OCI-LY1 (cell line): ENCODE measurements around the gene CBLL1.

Experiments
- EZH2 ChIP-seq: fragments of 200-600 bp; sonication (generic), shearing (Covaris generic); IDR thresholded peaks from 2 replicates; pipeline ENCODE4 v1.8.0; 2017; ENCODE audit warnings: borderline replicate concordance, mixed run types, mild to moderate bottlenecking, antibody characterized with exemption, low read length, moderate library complexity, mixed read lengths
- TF ChIP-seq, protein P1 (sequence below): fragments of 200-600 bp; sonication (generic), shearing (Covaris generic); IDR thresholded peaks from 2 replicates; pipeline ENCODE4 v1.5.1; 2017; ENCODE audit warnings: mild to moderate bottlenecking, antibody characterized with exemption, low read length, moderate library complexity, mixed read lengths

DNA sequence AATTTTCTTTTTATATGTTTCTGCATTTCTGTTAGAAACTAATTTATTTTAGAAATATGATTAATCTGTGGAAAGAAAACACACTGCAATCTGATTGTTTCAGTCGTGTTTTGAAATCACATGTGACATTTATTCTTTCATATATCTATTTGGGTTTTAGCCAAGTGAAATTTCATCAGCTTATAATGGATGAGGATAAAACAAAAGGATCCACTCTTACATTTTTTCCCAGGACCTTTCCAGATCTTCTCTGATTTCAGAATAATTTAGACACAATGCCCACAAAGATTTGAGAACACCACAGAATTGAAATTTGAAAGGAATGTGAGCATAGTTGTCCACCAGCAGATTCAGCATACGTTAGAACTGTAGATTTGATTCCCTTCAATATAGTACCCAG lies 29.1 kb downstream of the CBLL1 start:
- TF ChIP-seq, protein P1, sequence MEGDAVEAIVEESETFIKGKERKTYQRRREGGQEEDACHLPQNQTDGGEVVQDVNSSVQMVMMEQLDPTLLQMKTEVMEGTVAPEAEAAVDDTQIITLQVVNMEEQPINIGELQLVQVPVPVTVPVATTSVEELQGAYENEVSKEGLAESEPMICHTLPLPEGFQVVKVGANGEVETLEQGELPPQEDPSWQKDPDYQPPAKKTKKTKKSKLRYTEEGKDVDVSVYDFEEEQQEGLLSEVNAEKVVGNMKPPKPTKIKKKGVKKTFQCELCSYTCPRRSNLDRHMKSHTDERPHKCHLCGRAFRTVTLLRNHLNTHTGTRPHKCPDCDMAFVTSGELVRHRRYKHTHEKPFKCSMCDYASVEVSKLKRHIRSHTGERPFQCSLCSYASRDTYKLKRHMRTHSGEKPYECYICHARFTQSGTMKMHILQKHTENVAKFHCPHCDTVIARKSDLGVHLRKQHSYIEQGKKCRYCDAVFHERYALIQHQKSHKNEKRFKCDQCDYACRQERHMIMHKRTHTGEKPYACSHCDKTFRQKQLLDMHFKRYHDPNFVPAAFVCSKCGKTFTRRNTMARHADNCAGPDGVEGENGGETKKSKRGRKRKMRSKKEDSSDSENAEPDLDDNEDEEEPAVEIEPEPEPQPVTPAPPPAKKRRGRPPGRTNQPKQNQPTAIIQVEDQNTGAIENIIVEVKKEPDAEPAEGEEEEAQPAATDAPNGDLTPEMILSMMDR = no peak
- TF ChIP-seq EZH2 = no peak
